Measurements from ENCODE around the gene ARIH2.
A peak's percentile ranks its signal among the peaks of the same experiment; 100 is the strongest.
"Not testable (repeated sequence)": the region's sequence is repeated elsewhere in the genome, so short reads cannot be mapped to it uniquely, and the experiment has no call there.

The ARIH2 gene

GRCh38 chr3:49004352-49005302 lies 86.0 kb downstream of the ARIH2 start:
- DNase-seq = no peak

- DNase-seq = no peak
These were observed 86.7 kb downstream of the ARIH2 start for GRCh38 chr3:49005303-49005680.

- no peak for DNase-seq
These were observed 87.4 kb downstream of the ARIH2 start for GRCh38 chr3:49005998-49006397.

GRCh38 chr3:49006408-49007067 lies 87.9 kb downstream of the ARIH2 start:
- no peak for DNase-seq

- peak; percentile 94 to 98 for DNase-seq
These were observed 88.6 kb downstream of the ARIH2 start, which contains the start of gene WDR6 for GRCh38 chr3:49007068-49007770. Gene WDR6 (plus strand): TSS chr3:49007391. CDS start chr3:49007432, 41 bp downstream.

- peak; percentile 87 to 93 for DNase-seq
These were observed 89.3 kb downstream of the ARIH2 start for GRCh38 chr3:49007771-49008528.

GRCh38 chr3:49008627-49009026 lies 90.0 kb downstream of the ARIH2 start:
- not testable (repeated sequence) for DNase-seq

- DNase-seq = no peak
These were observed 90.8 kb downstream of the ARIH2 start for GRCh38 chr3:49009396-49009795.

- DNase-seq = no peak
These were observed 93.9 kb downstream of the ARIH2 start for GRCh38 chr3:49012441-49013017.

GRCh38 chr3:49013113-49013737 lies 94.6 kb downstream of the ARIH2 start:
- no peak for DNase-seq

- peak in 1 of 2 experiments; percentile 38 for DNase-seq
These were observed 95.4 kb downstream of the ARIH2 start for GRCh38 chr3:49013738-49014660.

- no peak for DNase-seq
These were observed 96.4 kb downstream of the ARIH2 start for GRCh38 chr3:49015072-49015471.

GRCh38 chr3:49015765-49016164 lies 97.1 kb downstream of the ARIH2 start:
- no peak for DNase-seq

GRCh38 chr3:49016414-49017228 lies 98.0 kb downstream of the ARIH2 start:
- no peak for DNase-seq

- no peak for DNase-seq
These were observed 98.8 kb downstream of the ARIH2 start for GRCh38 chr3:49017229-49017970.

GRCh38 chr3:49017971-49018706 lies 99.5 kb downstream of the ARIH2 start, which contains the start of gene DALRD3:
Gene DALRD3 (minus strand): TSS chr3:49018580. CDS start chr3:49018564, 16 bp downstream.
- DNase-seq = peak; percentile 39 to 54

- DNase-seq = no peak
These were observed 100.0 kb downstream of the ARIH2 start for GRCh38 chr3:49018707-49019006.

- DNase-seq = no peak
These were observed 101.3 kb downstream of the ARIH2 start for GRCh38 chr3:49019941-49020329.
